Omental fat pad (tissue), 4 donors: ENCODE results near the gene DLG2. TPM values are rescaled to one million over a fixed set of nuclear protein-coding genes. Genes with fewer than 3 reads are reported as not detected.

Experiments
- ATAC-seq: fragments of 150-250 bp; one replicate; pipeline ENCODE4 v1.9.1; 2016; ENCODE audit warnings: mild to moderate bottlenecking, moderate library complexity; ENCODE audit not compliant: low FRiP score
- DNase-seq: peaks from one replicate; pipeline ENCODE4 v3.0.0-alpha.2; 2019; ENCODE audit warnings: low spot score
- CTCF ChIP-seq, 3 donors: fragments of 450-650 bp; IDR thresholded peaks; one replicate each; pipeline ENCODE4 v1.5.1; 2016 to 2017; ENCODE audit warnings: antibody characterized with exemption in 3 of 3, mild to moderate bottlenecking in 3 of 3, moderate library complexity in 2 of 3
- total RNA-seq, 4 donors: library from RNA; depleted of rRNA; stranded (reverse); fragments of >200 nt; gene quantifications; one replicate each; pipeline ENCODE4 v1.1.0, GENCODE V29; 2016

Gene DLG2
- total RNA-seq, 4 donors from 2014 or later = 4.8 to 13.2 (median 8.1) TPM

- no peak for TF ChIP-seq CTCF (IDR thresholded peaks at IDR 0.05)
- ATAC-seq (no peak), DNase-seq (no peak)
Observed at GRCh38 chr11:83971063-83971462, 1656.1 kb downstream of the DLG2 start.

- ATAC-seq (no peak), DNase-seq (no peak)
- TF ChIP-seq CTCF (IDR thresholded peaks at IDR 0.05) = no peak
Observed at GRCh38 chr11:83970061-83970671, 1657.0 kb downstream of the DLG2 start.

DNA sequence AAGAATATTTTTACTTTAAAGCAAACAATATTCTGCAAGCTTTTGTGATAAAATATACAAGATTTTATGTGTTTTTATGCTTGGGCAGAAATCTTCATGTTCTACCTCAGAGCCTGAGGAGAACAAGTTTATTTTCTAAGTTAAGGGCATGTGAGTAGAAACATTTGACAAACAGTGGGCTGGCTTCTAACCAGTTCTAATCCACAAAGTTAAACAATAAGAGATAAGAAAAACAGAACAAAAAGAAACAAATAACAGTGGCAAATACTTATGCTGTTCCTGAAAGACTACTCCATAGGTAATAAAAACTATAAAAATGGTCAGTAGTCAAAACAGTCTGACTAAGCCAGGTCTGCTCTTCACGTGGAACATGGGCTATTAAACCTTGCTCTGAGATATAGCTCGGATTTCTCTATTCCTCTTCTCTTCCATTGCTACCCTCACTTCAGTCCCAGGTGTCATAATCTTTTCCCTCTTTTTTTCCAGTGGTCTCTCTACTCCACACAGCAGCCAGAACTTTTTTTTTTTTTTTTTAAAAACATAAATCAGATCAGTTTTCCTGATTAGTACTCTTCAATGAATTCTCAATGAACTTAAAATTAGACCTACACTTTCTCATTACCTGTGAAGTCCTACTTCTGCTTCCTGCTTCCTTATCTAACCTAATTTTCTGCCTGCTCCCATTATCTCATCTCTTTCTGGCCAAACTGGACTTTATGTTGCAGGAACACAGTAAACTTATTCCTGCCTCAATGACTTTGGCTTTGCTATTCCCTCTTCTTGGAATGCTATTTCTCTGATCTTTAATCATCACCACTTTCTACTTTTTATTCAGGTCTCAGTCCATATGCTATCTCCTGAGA lies 1669.9 kb downstream of the DLG2 start:
- TF ChIP-seq CTCF (IDR thresholded peaks at IDR 0.05) = no peak
- DNase-seq = no peak
- ATAC-seq = no peak

- DNase-seq (no peak), ATAC-seq (no peak)
- TF ChIP-seq CTCF (IDR thresholded peaks at IDR 0.05) = no peak
Observed at GRCh38 chr11:83956119-83956697, 1670.9 kb downstream of the DLG2 start.

- DNase-seq (no peak), ATAC-seq (no peak)
- TF ChIP-seq CTCF (IDR thresholded peaks at IDR 0.05) = no peak
Observed at GRCh38 chr11:83954780-83955179, 1672.4 kb downstream of the DLG2 start.

DNA sequence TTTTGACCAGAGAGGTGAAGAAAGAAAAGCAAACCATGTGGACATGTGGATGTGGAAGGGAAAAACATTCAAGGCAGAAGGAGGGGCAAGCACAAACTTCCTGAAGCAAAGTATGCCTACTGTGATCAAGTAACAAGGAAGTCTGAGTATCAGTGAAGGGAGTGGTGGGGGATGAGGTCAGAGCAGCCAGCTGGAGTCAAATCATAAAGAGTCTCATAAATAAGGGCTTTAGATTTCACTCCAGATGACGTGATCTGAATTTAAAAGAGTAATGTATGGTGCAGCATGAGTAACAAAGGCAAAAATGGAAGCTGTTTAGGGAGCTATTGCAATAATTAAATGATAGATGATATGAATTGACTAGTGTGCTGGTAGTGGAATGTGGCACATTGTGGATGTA lies 1675.6 kb downstream of the DLG2 start:
- DNase-seq = no peak
- no peak for TF ChIP-seq CTCF (IDR thresholded peaks at IDR 0.05)
- no peak for ATAC-seq
